H1 (cell line): ENCODE results near the gene ACKR2. TPM values are rescaled to one million over a fixed set of nuclear protein-coding genes. Genes with fewer than 3 reads are reported as not detected.

ENCODE experiments used
- CEBPB ChIP-seq: IDR thresholded peaks from 2 replicates; pipeline ENCODE4 v1.6.1; 2012; ENCODE audit warnings: low read depth, low read length
- HDAC2 ChIP-seq, 2 experiments: fragments of 300-600 bp in 1 of 2; sonication (generic) in 1 of 2; IDR thresholded peaks; 2 replicates each; pipeline ENCODE4 v1.6.1; 2011 to 2012; ENCODE audit warnings: low read depth in 2 of 2, low read length in 2 of 2, mild to moderate bottlenecking in 2 of 2, moderate library complexity in 2 of 2, borderline replicate concordance in 1 of 2, inconsistent platforms in 1 of 2
- POU5F1 ChIP-seq: IDR thresholded peaks from 2 replicates; pipeline ENCODE4 v1.6.1; 2011; ENCODE audit warnings: low read depth, mild to moderate bottlenecking, low read length, moderate library complexity
- RBBP5 ChIP-seq: IDR thresholded peaks from 2 replicates; pipeline ENCODE4 v1.7.1; 2012; ENCODE audit warnings: low read depth, mild to moderate bottlenecking, inconsistent platforms, low read length, moderate library complexity, borderline replicate concordance
- RXRA ChIP-seq: IDR thresholded peaks from 2 replicates; pipeline ENCODE4 v1.6.1; 2011; ENCODE audit warnings: low read depth, mild to moderate bottlenecking, low read length, moderate library complexity; ENCODE audit not compliant: insufficient read depth
- SIX5 ChIP-seq: IDR thresholded peaks from 2 replicates; pipeline ENCODE4 v1.6.1; 2011; ENCODE audit warnings: mild to moderate bottlenecking, low read depth, low read length
- SP2 ChIP-seq: IDR thresholded peaks from 2 replicates; pipeline ENCODE4 v1.6.1; 2012; ENCODE audit warnings: mild to moderate bottlenecking, low read length, inconsistent platforms
- polyA plus RNA-seq, 7 experiments: library from polyadenylated mRNA; depleted of rRNA in 3 of 7; stranded (reverse) in 5 of 7; unstranded in 2 of 7; fragments of >200 nt in 5 of 7; fragments of 200-250 nt in 2 of 7; gene quantifications; 1 replicate in 5 of 7; 2 replicates in 1 of 7; 4 replicates in 1 of 7; pipeline versions ENCODE4 v1.2.1 to v1.2.3, GENCODE V29; 2011 to 2013; ENCODE audit warnings: missing spikeins in 2 of 7, mixed read lengths in 2 of 7
- total RNA-seq: library from RNA; stranded (reverse); fragmentation: NEBNext Ultra II Directional; extraction: Animal tissue kit (Norgen Biotek cat#: 25700); gene quantifications from 2 replicates; pipeline ENCODE4 v1.2.1, GENCODE V29; 2021
- TF ChIP-seq, protein P1 (sequence below): fragments of 300-600 bp; sonication (generic); IDR thresholded peaks from 2 replicates; pipeline ENCODE4 v1.7.1; 2012; ENCODE audit warnings: low read length, moderate library complexity, mild to moderate bottlenecking, inconsistent platforms; ENCODE audit not compliant: insufficient replicate concordance
- TF ChIP-seq, protein P2 (sequence below), 3 experiments: IDR thresholded peaks; 1 replicate in 2 of 3; 2 replicates in 1 of 3; pipeline versions ENCODE4 v1.5.1 to v1.6.1; 2011; ENCODE audit warnings: low read length in 3 of 3, mild to moderate bottlenecking in 3 of 3, inconsistent platforms in 2 of 3, low read depth in 1 of 3, moderate library complexity in 1 of 3; ENCODE audit not compliant: insufficient read depth in 1 of 3; ENCODE audit errors: control extremely low read depth in 1 of 3

Gene ACKR2
- total and polyA plus RNA-seq, 2 of the 8 experiments (the other 6 are each of a cell fraction or from before 2014, with no cell fraction given): 0.09 to 0.12 TPM

GRCh38 chr3:42877881-42878280 is 68.6 kb downstream of the ACKR2 start (continued):
- TF ChIP-seq, protein P1, sequence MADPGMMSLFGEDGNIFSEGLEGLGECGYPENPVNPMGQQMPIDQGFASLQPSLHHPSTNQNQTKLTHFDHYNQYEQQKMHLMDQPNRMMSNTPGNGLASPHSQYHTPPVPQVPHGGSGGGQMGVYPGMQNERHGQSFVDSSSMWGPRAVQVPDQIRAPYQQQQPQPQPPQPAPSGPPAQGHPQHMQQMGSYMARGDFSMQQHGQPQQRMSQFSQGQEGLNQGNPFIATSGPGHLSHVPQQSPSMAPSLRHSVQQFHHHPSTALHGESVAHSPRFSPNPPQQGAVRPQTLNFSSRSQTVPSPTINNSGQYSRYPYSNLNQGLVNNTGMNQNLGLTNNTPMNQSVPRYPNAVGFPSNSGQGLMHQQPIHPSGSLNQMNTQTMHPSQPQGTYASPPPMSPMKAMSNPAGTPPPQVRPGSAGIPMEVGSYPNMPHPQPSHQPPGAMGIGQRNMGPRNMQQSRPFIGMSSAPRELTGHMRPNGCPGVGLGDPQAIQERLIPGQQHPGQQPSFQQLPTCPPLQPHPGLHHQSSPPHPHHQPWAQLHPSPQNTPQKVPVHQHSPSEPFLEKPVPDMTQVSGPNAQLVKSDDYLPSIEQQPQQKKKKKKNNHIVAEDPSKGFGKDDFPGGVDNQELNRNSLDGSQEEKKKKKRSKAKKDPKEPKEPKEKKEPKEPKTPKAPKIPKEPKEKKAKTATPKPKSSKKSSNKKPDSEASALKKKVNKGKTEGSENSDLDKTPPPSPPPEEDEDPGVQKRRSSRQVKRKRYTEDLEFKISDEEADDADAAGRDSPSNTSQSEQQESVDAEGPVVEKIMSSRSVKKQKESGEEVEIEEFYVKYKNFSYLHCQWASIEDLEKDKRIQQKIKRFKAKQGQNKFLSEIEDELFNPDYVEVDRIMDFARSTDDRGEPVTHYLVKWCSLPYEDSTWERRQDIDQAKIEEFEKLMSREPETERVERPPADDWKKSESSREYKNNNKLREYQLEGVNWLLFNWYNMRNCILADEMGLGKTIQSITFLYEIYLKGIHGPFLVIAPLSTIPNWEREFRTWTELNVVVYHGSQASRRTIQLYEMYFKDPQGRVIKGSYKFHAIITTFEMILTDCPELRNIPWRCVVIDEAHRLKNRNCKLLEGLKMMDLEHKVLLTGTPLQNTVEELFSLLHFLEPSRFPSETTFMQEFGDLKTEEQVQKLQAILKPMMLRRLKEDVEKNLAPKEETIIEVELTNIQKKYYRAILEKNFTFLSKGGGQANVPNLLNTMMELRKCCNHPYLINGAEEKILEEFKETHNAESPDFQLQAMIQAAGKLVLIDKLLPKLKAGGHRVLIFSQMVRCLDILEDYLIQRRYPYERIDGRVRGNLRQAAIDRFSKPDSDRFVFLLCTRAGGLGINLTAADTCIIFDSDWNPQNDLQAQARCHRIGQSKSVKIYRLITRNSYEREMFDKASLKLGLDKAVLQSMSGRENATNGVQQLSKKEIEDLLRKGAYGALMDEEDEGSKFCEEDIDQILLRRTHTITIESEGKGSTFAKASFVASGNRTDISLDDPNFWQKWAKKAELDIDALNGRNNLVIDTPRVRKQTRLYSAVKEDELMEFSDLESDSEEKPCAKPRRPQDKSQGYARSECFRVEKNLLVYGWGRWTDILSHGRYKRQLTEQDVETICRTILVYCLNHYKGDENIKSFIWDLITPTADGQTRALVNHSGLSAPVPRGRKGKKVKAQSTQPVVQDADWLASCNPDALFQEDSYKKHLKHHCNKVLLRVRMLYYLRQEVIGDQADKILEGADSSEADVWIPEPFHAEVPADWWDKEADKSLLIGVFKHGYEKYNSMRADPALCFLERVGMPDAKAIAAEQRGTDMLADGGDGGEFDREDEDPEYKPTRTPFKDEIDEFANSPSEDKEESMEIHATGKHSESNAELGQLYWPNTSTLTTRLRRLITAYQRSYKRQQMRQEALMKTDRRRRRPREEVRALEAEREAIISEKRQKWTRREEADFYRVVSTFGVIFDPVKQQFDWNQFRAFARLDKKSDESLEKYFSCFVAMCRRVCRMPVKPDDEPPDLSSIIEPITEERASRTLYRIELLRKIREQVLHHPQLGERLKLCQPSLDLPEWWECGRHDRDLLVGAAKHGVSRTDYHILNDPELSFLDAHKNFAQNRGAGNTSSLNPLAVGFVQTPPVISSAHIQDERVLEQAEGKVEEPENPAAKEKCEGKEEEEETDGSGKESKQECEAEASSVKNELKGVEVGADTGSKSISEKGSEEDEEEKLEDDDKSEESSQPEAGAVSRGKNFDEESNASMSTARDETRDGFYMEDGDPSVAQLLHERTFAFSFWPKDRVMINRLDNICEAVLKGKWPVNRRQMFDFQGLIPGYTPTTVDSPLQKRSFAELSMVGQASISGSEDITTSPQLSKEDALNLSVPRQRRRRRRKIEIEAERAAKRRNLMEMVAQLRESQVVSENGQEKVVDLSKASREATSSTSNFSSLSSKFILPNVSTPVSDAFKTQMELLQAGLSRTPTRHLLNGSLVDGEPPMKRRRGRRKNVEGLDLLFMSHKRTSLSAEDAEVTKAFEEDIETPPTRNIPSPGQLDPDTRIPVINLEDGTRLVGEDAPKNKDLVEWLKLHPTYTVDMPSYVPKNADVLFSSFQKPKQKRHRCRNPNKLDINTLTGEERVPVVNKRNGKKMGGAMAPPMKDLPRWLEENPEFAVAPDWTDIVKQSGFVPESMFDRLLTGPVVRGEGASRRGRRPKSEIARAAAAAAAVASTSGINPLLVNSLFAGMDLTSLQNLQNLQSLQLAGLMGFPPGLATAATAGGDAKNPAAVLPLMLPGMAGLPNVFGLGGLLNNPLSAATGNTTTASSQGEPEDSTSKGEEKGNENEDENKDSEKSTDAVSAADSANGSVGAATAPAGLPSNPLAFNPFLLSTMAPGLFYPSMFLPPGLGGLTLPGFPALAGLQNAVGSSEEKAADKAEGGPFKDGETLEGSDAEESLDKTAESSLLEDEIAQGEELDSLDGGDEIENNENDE: no peak
- TF ChIP-seq, protein P2, sequence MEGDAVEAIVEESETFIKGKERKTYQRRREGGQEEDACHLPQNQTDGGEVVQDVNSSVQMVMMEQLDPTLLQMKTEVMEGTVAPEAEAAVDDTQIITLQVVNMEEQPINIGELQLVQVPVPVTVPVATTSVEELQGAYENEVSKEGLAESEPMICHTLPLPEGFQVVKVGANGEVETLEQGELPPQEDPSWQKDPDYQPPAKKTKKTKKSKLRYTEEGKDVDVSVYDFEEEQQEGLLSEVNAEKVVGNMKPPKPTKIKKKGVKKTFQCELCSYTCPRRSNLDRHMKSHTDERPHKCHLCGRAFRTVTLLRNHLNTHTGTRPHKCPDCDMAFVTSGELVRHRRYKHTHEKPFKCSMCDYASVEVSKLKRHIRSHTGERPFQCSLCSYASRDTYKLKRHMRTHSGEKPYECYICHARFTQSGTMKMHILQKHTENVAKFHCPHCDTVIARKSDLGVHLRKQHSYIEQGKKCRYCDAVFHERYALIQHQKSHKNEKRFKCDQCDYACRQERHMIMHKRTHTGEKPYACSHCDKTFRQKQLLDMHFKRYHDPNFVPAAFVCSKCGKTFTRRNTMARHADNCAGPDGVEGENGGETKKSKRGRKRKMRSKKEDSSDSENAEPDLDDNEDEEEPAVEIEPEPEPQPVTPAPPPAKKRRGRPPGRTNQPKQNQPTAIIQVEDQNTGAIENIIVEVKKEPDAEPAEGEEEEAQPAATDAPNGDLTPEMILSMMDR (IDR thresholded peaks at IDR 0.05; ENCODE audit: control extremely low read depth in 1 of 3, insufficient read depth in 1 of 3, low read depth in 1 of 3, low read length in 3 of 3): no peak
- TF ChIP-seq RXRA (no peak), RBBP5 (no peak), SP2 (no peak), CEBPB (no peak), HDAC2 (IDR thresholded peaks at IDR 0.05; ENCODE audit: borderline replicate concordance in 1 of 2, low read depth in 2 of 2, low read length in 2 of 2) (no peak), POU5F1 (no peak), SIX5 (no peak)
